H1 (cell line): Measurements from ENCODE around the gene PDCL3. TPM values are rescaled to one million over a fixed set of nuclear protein-coding genes. Genes with fewer than 3 reads are reported as not detected.

ENCODE experiments used
- CREB1 ChIP-seq: IDR thresholded peaks from 2 replicates; pipeline ENCODE4 v1.6.1; 2012; ENCODE audit warnings: inconsistent platforms
- polyA plus RNA-seq, 7 experiments: library from polyadenylated mRNA; depleted of rRNA in 3 of 7; stranded (reverse) in 5 of 7; unstranded in 2 of 7; fragments of >200 nt in 5 of 7; fragments of 200-250 nt in 2 of 7; gene quantifications; 1 replicate in 5 of 7; 2 replicates in 1 of 7; 4 replicates in 1 of 7; pipeline versions ENCODE4 v1.2.1 to v1.2.3, GENCODE V29; 2011 to 2013; ENCODE audit warnings: missing spikeins in 2 of 7, mixed read lengths in 2 of 7
- total RNA-seq: library from RNA; stranded (reverse); fragmentation: NEBNext Ultra II Directional; extraction: Animal tissue kit (Norgen Biotek cat#: 25700); gene quantifications from 2 replicates; pipeline ENCODE4 v1.2.1, GENCODE V29; 2021
- TF ChIP-seq, protein P1 (sequence below): fragments of 300-600 bp; sonication (generic); IDR thresholded peaks from 2 replicates; pipeline ENCODE4 v1.7.1; 2012; ENCODE audit warnings: low read length, moderate library complexity, mild to moderate bottlenecking, inconsistent platforms; ENCODE audit not compliant: insufficient replicate concordance
- TF ChIP-seq, protein P2 (sequence below), 3 experiments: IDR thresholded peaks; 1 replicate in 2 of 3; 2 replicates in 1 of 3; pipeline versions ENCODE4 v1.5.1 to v1.6.1; 2011; ENCODE audit warnings: low read length in 3 of 3, mild to moderate bottlenecking in 3 of 3, inconsistent platforms in 2 of 3, low read depth in 1 of 3, moderate library complexity in 1 of 3; ENCODE audit not compliant: insufficient read depth in 1 of 3; ENCODE audit errors: control extremely low read depth in 1 of 3
- TF ChIP-seq, protein P3 (sequence below): IDR thresholded peaks from 2 replicates; pipeline ENCODE4 v1.6.1; 2012; ENCODE audit warnings: inconsistent platforms

PDCL3 gene
- total and polyA plus RNA-seq, 2 of the 8 experiments (the other 6 are each of a cell fraction or from before 2014, with no cell fraction given), result 19.8 to 29.4 TPM

DNA sequence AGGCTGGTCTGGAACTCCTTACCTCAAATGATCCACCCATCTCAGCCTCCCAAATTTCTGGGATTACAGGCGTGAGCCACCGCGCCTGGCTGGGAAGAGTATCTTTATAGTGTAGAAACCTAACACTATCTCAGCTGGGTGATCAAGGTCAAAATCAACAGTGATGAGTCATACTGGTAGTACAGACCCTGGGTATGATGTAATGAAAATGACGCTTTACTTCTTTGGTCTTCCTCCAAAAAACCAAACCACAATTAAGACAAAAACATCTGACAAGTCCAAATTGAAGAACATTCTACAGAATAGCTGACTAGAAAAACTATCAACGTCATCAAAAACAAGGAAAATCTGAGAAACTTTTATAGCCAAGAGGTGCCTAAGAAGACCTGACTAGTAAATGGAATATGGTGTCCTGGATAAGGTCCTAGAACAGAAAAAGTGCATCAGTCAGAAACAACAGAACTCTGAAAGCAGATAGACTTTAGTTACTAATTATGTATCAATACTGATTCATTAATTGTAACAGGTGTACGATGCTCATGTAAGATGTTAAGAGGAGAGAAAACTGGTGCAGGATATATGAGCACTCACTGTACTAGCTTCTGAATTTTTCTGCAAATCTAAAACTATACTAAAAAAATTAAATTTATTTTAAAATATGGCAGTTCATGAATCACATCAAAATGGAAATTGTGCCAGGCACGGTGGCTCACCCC, 25.4 kb downstream of the PDCL3 start (continued):
- TF ChIP-seq, protein P1, sequence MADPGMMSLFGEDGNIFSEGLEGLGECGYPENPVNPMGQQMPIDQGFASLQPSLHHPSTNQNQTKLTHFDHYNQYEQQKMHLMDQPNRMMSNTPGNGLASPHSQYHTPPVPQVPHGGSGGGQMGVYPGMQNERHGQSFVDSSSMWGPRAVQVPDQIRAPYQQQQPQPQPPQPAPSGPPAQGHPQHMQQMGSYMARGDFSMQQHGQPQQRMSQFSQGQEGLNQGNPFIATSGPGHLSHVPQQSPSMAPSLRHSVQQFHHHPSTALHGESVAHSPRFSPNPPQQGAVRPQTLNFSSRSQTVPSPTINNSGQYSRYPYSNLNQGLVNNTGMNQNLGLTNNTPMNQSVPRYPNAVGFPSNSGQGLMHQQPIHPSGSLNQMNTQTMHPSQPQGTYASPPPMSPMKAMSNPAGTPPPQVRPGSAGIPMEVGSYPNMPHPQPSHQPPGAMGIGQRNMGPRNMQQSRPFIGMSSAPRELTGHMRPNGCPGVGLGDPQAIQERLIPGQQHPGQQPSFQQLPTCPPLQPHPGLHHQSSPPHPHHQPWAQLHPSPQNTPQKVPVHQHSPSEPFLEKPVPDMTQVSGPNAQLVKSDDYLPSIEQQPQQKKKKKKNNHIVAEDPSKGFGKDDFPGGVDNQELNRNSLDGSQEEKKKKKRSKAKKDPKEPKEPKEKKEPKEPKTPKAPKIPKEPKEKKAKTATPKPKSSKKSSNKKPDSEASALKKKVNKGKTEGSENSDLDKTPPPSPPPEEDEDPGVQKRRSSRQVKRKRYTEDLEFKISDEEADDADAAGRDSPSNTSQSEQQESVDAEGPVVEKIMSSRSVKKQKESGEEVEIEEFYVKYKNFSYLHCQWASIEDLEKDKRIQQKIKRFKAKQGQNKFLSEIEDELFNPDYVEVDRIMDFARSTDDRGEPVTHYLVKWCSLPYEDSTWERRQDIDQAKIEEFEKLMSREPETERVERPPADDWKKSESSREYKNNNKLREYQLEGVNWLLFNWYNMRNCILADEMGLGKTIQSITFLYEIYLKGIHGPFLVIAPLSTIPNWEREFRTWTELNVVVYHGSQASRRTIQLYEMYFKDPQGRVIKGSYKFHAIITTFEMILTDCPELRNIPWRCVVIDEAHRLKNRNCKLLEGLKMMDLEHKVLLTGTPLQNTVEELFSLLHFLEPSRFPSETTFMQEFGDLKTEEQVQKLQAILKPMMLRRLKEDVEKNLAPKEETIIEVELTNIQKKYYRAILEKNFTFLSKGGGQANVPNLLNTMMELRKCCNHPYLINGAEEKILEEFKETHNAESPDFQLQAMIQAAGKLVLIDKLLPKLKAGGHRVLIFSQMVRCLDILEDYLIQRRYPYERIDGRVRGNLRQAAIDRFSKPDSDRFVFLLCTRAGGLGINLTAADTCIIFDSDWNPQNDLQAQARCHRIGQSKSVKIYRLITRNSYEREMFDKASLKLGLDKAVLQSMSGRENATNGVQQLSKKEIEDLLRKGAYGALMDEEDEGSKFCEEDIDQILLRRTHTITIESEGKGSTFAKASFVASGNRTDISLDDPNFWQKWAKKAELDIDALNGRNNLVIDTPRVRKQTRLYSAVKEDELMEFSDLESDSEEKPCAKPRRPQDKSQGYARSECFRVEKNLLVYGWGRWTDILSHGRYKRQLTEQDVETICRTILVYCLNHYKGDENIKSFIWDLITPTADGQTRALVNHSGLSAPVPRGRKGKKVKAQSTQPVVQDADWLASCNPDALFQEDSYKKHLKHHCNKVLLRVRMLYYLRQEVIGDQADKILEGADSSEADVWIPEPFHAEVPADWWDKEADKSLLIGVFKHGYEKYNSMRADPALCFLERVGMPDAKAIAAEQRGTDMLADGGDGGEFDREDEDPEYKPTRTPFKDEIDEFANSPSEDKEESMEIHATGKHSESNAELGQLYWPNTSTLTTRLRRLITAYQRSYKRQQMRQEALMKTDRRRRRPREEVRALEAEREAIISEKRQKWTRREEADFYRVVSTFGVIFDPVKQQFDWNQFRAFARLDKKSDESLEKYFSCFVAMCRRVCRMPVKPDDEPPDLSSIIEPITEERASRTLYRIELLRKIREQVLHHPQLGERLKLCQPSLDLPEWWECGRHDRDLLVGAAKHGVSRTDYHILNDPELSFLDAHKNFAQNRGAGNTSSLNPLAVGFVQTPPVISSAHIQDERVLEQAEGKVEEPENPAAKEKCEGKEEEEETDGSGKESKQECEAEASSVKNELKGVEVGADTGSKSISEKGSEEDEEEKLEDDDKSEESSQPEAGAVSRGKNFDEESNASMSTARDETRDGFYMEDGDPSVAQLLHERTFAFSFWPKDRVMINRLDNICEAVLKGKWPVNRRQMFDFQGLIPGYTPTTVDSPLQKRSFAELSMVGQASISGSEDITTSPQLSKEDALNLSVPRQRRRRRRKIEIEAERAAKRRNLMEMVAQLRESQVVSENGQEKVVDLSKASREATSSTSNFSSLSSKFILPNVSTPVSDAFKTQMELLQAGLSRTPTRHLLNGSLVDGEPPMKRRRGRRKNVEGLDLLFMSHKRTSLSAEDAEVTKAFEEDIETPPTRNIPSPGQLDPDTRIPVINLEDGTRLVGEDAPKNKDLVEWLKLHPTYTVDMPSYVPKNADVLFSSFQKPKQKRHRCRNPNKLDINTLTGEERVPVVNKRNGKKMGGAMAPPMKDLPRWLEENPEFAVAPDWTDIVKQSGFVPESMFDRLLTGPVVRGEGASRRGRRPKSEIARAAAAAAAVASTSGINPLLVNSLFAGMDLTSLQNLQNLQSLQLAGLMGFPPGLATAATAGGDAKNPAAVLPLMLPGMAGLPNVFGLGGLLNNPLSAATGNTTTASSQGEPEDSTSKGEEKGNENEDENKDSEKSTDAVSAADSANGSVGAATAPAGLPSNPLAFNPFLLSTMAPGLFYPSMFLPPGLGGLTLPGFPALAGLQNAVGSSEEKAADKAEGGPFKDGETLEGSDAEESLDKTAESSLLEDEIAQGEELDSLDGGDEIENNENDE, result no peak
- TF ChIP-seq, protein P2, sequence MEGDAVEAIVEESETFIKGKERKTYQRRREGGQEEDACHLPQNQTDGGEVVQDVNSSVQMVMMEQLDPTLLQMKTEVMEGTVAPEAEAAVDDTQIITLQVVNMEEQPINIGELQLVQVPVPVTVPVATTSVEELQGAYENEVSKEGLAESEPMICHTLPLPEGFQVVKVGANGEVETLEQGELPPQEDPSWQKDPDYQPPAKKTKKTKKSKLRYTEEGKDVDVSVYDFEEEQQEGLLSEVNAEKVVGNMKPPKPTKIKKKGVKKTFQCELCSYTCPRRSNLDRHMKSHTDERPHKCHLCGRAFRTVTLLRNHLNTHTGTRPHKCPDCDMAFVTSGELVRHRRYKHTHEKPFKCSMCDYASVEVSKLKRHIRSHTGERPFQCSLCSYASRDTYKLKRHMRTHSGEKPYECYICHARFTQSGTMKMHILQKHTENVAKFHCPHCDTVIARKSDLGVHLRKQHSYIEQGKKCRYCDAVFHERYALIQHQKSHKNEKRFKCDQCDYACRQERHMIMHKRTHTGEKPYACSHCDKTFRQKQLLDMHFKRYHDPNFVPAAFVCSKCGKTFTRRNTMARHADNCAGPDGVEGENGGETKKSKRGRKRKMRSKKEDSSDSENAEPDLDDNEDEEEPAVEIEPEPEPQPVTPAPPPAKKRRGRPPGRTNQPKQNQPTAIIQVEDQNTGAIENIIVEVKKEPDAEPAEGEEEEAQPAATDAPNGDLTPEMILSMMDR (IDR thresholded peaks at IDR 0.05; ENCODE audit: control extremely low read depth in 1 of 3, insufficient read depth in 1 of 3, low read depth in 1 of 3, low read length in 3 of 3), result no peak
- no peak for TF ChIP-seq CREB1
- TF ChIP-seq, protein P3, sequence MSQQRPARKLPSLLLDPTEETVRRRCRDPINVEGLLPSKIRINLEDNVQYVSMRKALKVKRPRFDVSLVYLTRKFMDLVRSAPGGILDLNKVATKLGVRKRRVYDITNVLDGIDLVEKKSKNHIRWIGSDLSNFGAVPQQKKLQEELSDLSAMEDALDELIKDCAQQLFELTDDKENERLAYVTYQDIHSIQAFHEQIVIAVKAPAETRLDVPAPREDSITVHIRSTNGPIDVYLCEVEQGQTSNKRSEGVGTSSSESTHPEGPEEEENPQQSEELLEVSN, result no peak
- TF ChIP-seq, all 59 proteins: peak for 0
